Kidney (tissue), 14 donors: ENCODE results near the gene LENG9. TPM values are rescaled to one million over a fixed set of nuclear protein-coding genes. Genes with fewer than 3 reads are reported as not detected.

Experiments used
- DNase-seq, 5 donors: peaks; one replicate each; pipeline ENCODE4 v3.0.0-alpha.2; 2013 to 2020
- FAIRE-seq: peaks from 2 replicates; lab custom pipeline; 2012; peaks lifted over from hg19 to GRCh38; lab: Jason Lieb, UNC
- H3K27ac ChIP-seq, 2 donors: one replicate each; pipeline ENCODE4 v1.7.0; 2013; ENCODE audit warnings: low read depth in 2 of 2, low read length in 2 of 2, inconsistent platforms in 1 of 2
- H3K27me3 ChIP-seq: one replicate; pipeline ENCODE4 v1.7.1; 2013; ENCODE audit warnings: low read length, inconsistent platforms; ENCODE audit not compliant: control insufficient read depth, insufficient read depth
- H3K36me3 ChIP-seq, 3 donors: one replicate each; pipeline versions ENCODE4 v1.7.0 to v1.7.1; 2013; ENCODE audit warnings: low read length in 3 of 3, control low read depth in 1 of 3, inconsistent platforms in 1 of 3; ENCODE audit not compliant: insufficient read depth in 3 of 3, control insufficient read depth in 2 of 3
- H3K4me1 ChIP-seq, 3 donors: one replicate each; pipeline versions ENCODE4 v1.7.0 to v1.7.1; 2013; ENCODE audit warnings: low read length in 3 of 3, inconsistent platforms in 1 of 3, low read depth in 1 of 3; ENCODE audit not compliant: control insufficient read depth in 2 of 3, insufficient read depth in 2 of 3
- H3K4me3 ChIP-seq, 3 donors: one replicate each; pipeline versions ENCODE4 v1.7.0 to v1.8.1; 2013; ENCODE audit warnings: low read length in 3 of 3, control low read depth in 1 of 3, inconsistent platforms in 1 of 3
- H3K9ac ChIP-seq, 3 donors: one replicate each; pipeline versions ENCODE4 v1.7.0 to v1.7.1; 2013; ENCODE audit warnings: low read length in 3 of 3, control low read depth in 1 of 3, inconsistent platforms in 1 of 3
- H3K9me3 ChIP-seq, 3 donors: one replicate each; pipeline versions ENCODE4 v1.7.0 to v1.7.1; 2013; ENCODE audit warnings: low read length in 3 of 3, control low read depth in 1 of 3, inconsistent platforms in 1 of 3; ENCODE audit not compliant: control insufficient read depth in 2 of 3, insufficient read depth in 1 of 3
- CTCF ChIP-seq: IDR thresholded peaks from 3 replicates; pipeline ENCODE4 v1.5.1; 2012; ENCODE audit warnings: mild to moderate bottlenecking, moderate library complexity, borderline replicate concordance; ENCODE audit not compliant: insufficient read depth; ENCODE audit errors: extremely low read depth
- intact Hi-C: fragments of 100-400 bp; cut with DNase I; formaldehyde crosslinking; loops from one replicate; pipeline ENCODE4 v1.11.1; 2022
- polyA plus RNA-seq: library from polyadenylated mRNA; stranded (reverse); fragments of 350-450 nt; fragmentation: Illumina TruSeq; extraction: RNeasy Lipid Tissue Mini Kit (QIAGEN cat#74804); gene quantifications from one replicate; pipeline ENCODE4 v1.2.3, GENCODE V29; 2014; ENCODE audit warnings: low read depth, low replicate concordance; ENCODE audit not compliant: insufficient read depth
- total RNA-seq: library from RNA; stranded (reverse); fragmentation: NEBNext Ultra II Directional; extraction: Animal tissue kit (Norgen Biotek cat#: 25700); gene quantifications from one replicate; pipeline ENCODE4 v1.2.1, GENCODE V29; 2021
- donor health status: control.
- donor health status: control.
- donor health status: control.
- donor health status: control.
- donor health status: control.
- donor health status: DM: yes; HTN: yes; CAD: no.
- donor health status: Normal renal cell carcinoma (clear cell type).

The LENG9 gene
- total and polyA plus RNA-seq, 2 donors from 2014 or later = 2.0 to 6.8 TPM

DNA sequence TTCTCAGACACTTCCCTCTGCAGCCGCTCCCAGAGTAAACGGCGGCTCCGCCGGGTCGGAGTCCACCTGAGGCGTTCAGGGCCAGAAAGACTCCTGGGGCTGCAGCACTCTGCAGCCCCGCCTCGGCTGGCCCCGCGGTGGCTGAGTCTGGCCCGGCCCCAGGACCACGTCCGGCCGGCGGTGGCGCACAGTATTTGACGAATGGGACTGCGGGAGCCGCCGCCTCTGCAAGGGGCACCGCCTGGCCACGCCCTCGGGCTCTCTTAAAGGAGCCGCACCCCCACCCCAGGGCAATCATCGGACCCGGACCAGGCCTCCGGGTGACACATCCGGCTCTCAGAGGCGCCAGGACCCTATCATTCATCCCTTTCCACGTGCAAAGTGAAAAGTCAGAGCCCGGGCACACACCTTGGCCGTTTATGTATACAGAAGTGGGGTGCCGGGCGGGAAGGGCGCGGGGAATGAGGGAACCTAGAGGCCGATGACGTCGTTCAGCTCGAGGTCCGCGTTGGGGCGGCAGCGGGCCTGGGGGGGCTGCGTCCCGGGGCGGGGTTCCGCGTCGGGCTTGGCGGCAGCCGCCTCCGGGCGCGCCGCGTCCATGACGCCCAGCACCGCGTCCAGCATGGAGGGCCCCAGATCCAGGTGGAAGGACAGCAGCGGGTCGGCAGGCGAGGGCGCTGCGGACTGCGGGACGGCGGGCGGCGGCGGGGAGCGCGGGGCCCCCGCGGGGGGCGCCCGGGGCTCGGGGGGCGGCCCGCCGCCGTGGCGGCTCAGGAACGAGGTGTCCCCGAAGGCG, 1.2 kb upstream of the LENG9 start:
- intact Hi-C loops = no loop called here
- no peaks in the 10 kb centered on the region for H3K9me3 ChIP-seq
- FAIRE-seq (no peak), DNase-seq (peak; percentile 90 to 98 (median 94))
- H3K27ac ChIP-seq = peak overlapping the region; percentile 90 to 97
- H3K27me3 ChIP-seq = no peaks in the 10 kb centered on the region
- H3K4me3 ChIP-seq = peak overlapping the region; percentile 37 to 74 (median 59)
- H3K4me1 ChIP-seq = peaks cover 0 to 16% (median 5%) of the 10 kb centered on the region in 3 donors
- no peak for TF ChIP-seq CTCF
- H3K36me3 ChIP-seq = peaks cover 0 to 13% (median 1%) of the 10 kb centered on the region in 3 donors
- H3K9ac ChIP-seq = peak overlapping the region in 1 of 3 donors; percentile 61

GRCh38 chr19:54464044-54464629, 559 bp upstream of the LENG9 start:
- H3K27me3 ChIP-seq = no peaks in the 10 kb centered on the region
- peaks cover 0 to 10% (median 5%) of the 10 kb centered on the region in 3 donors for H3K4me1 ChIP-seq
- DNase-seq = peak; percentile 88 to 97 (median 94)
- peak overlapping the region; percentile 53 to 74 (median 59) for H3K4me3 ChIP-seq
- intact Hi-C loops = no loop called here
- no peak for TF ChIP-seq CTCF
- H3K9ac ChIP-seq = peak overlapping the region in 2 of 3 donors; percentile 10 to 61
- H3K36me3 ChIP-seq = peaks cover 0 to 14% (median 6%) of the 10 kb centered on the region in 3 donors
- H3K27ac ChIP-seq = peak overlapping the region; percentile 90 to 97
- H3K9me3 ChIP-seq = no peaks in the 10 kb centered on the region
- no peak for FAIRE-seq

- H3K27me3 ChIP-seq = no peaks in the 10 kb centered on the region
- peak overlapping the region; percentile 13 to 74 (median 53) for H3K4me3 ChIP-seq
- no peak for FAIRE-seq
- peak; percentile 47 to 92 (median 64) for DNase-seq
- peak overlapping the region in 1 of 3 donors; percentile 46 for H3K9ac ChIP-seq
- intact Hi-C loops = no loop called here
- TF ChIP-seq CTCF = no peak
- H3K27ac ChIP-seq = peak overlapping the region; percentile 90 to 97
- peaks cover 0 to 10% (median 5%) of the 10 kb centered on the region in 3 donors for H3K4me1 ChIP-seq
- no peaks in the 10 kb centered on the region for H3K9me3 ChIP-seq
- H3K36me3 ChIP-seq = peaks cover 2 to 26% (median 19%) of the 10 kb centered on the region in 3 donors
Measured at GRCh38 chr19:54462655-54463530, 685 bp downstream of the LENG9 start.
